Neural crest cell (in vitro differentiated cells): ENCODE results near the gene FTSJ1. TPM values are rescaled to one million over a fixed set of nuclear protein-coding genes. Genes with fewer than 3 reads are reported as not detected.
"Not testable (repeated sequence)": the region's sequence is repeated elsewhere in the genome, so short reads cannot be mapped to it uniquely, and the experiment has no call there.

Source experiments
- DNase-seq: peaks from one replicate; pipeline ENCODE4 v3.0.0; 2021; ENCODE audit warnings: low read depth, mixed read lengths, low spot score
- H3K27ac Mint-ChIP-seq: one replicate; pipeline ENCODE4 v1.8.0; 2021; ENCODE audit warnings: mild to moderate bottlenecking, mixed read lengths; ENCODE audit not compliant: unreplicated experiment
- H3K27me3 Mint-ChIP-seq: 2 replicates; pipeline ENCODE4 v1.8.0; 2021; ENCODE audit warnings: low read depth, mild to moderate bottlenecking, mixed read lengths
- H3K36me3 Mint-ChIP-seq: 2 replicates; pipeline ENCODE4 v1.8.0; 2021; ENCODE audit warnings: low read depth, mild to moderate bottlenecking, mixed read lengths
- H3K4me1 Mint-ChIP-seq: 2 replicates; pipeline ENCODE4 v1.8.0; 2021; ENCODE audit warnings: mixed read lengths
- H3K4me3 Mint-ChIP-seq: one replicate; pipeline ENCODE4 v1.8.0; 2021; ENCODE audit warnings: mild to moderate bottlenecking, mixed read lengths
- H3K9me3 Mint-ChIP-seq: 2 replicates; pipeline ENCODE4 v1.8.0; 2021; ENCODE audit warnings: mixed read lengths
- total RNA-seq: library from RNA; stranded (reverse); gene quantifications from 2 replicates; pipeline ENCODE4 v1.2.1, GENCODE V29; 2021
- TF ChIP-seq, protein P1 (sequence below): fragments of 200-600 bp; sonication (generic); conservative IDR thresholded peaks from 2 replicates; pipeline ENCODE4 v1.5.0; 2021; ENCODE audit warnings: antibody characterized with exemption, mild to moderate bottlenecking

Gene FTSJ1
- total RNA-seq, 1 donor from 2014 or later: 45.8 TPM

DNA sequence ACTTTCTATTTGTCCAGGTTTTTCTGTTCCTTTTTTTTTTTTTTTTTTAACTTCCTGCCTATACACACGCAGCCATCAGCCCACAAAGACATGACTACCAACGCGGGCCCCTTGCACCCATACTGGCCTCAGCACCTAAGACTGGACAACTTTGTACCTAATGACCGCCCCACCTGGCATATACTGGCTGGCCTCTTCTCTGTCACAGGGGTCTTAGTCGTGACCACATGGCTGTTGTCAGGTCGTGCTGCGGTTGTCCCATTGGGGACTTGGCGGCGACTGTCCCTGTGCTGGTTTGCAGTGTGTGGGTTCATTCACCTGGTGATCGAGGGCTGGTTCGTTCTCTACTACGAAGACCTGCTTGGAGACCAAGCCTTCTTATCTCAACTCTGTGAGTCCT, 47.7 kb downstream of the FTSJ1 start:
- DNase-seq: no peak
- TF ChIP-seq, protein P1, sequence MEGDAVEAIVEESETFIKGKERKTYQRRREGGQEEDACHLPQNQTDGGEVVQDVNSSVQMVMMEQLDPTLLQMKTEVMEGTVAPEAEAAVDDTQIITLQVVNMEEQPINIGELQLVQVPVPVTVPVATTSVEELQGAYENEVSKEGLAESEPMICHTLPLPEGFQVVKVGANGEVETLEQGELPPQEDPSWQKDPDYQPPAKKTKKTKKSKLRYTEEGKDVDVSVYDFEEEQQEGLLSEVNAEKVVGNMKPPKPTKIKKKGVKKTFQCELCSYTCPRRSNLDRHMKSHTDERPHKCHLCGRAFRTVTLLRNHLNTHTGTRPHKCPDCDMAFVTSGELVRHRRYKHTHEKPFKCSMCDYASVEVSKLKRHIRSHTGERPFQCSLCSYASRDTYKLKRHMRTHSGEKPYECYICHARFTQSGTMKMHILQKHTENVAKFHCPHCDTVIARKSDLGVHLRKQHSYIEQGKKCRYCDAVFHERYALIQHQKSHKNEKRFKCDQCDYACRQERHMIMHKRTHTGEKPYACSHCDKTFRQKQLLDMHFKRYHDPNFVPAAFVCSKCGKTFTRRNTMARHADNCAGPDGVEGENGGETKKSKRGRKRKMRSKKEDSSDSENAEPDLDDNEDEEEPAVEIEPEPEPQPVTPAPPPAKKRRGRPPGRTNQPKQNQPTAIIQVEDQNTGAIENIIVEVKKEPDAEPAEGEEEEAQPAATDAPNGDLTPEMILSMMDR: no peak
- Mint-ChIP-seq H3K27ac (no peak overlapping the region), H3K4me3 (peak overlapping the region; percentile 82), H3K4me1 (peaks cover 21% of the 10 kb centered on the region), H3K27me3 (no peaks in the 10 kb centered on the region), H3K9me3 (peaks cover 3% of the 10 kb centered on the region), H3K36me3 (peaks cover 22% of the 10 kb centered on the region)

DNA sequence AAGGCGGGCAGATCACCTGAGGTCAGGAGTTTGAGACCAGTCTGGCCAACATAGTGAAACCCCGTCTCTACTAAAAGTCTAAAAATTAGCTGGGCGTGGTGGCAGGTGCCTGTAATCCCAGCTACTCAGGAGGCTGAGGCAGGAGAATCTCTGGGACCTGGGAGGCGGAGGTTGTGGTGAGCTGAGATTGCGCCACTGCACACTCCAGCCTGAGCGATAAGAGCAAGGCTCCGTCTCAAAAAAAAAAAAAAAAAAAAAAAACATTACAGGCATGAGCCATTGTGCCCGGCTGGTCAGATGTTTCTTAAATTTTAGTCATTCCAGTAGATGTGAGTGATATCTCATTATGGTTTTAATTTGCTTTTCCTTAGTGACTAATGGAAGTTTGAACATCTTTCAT, 49.9 kb downstream of the FTSJ1 start:
- Mint-ChIP-seq H3K4me1 (peaks cover 18% of the 10 kb centered on the region), H3K36me3 (peaks cover 21% of the 10 kb centered on the region), H3K4me3 (peak overlapping the region; percentile 31)
- not testable (repeated sequence) for H3K27me3 Mint-ChIP-seq, H3K9me3 Mint-ChIP-seq, DNase-seq, H3K27ac Mint-ChIP-seq

DNA sequence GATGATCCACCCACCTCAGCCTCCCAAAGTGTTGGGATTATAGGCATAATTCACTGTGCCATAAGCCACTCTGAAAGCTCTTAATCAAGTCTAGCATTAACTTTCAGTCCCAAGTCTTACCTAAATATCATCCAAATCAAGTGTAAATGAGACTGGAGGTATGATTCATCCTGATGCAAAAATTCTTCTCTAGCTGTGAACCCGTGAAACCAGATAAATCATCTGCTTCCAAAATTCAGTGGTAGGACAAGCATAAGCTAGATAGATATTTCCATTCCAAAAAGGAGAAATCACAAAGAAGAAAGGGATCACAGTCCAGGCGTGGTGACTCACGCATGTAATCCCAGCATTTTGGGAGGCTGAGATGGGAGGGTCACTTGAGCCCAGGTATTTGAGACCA, 54.7 kb downstream of the FTSJ1 start:
- Mint-ChIP-seq H3K27me3 (no peaks in the 10 kb centered on the region), H3K36me3 (peaks cover 21% of the 10 kb centered on the region)

GRCh38 chrX:48531358-48531959, 55.5 kb downstream of the FTSJ1 start:
- Mint-ChIP-seq H3K36me3 (peaks cover 18% of the 10 kb centered on the region), H3K27ac (peak overlapping the region; percentile 28), H3K9me3 (peaks cover 9% of the 10 kb centered on the region), H3K4me1 (peaks cover 3% of the 10 kb centered on the region), H3K27me3 (no peaks in the 10 kb centered on the region), H3K4me3 (no peak overlapping the region)
- TF ChIP-seq, protein P1: no peak
- no peak for DNase-seq

More for the DNA sequence above, 54.7 kb downstream of the FTSJ1 start:
- Mint-ChIP-seq H3K4me3 (no peak overlapping the region), H3K27ac (no peak overlapping the region), H3K4me1 (peaks cover 5% of the 10 kb centered on the region), H3K9me3 (peaks cover 9% of the 10 kb centered on the region)
- DNase-seq: no peak
- TF ChIP-seq, protein P1: no peak

- H3K9me3 Mint-ChIP-seq: peaks cover 9% of the 10 kb centered on the region
- DNase-seq: no peak
- H3K27me3 Mint-ChIP-seq: no peaks in the 10 kb centered on the region
- TF ChIP-seq, protein P1: no peak
- no peak overlapping the region for H3K27ac Mint-ChIP-seq
- H3K4me1 Mint-ChIP-seq: no peaks in the 10 kb centered on the region
- no peak overlapping the region for H3K4me3 Mint-ChIP-seq
- peaks cover 15% of the 10 kb centered on the region for H3K36me3 Mint-ChIP-seq
Observed at GRCh38 chrX:48532161-48532560, 56.2 kb downstream of the FTSJ1 start.

GRCh38 chrX:48533165-48533564, 57.2 kb downstream of the FTSJ1 start:
- H3K9me3 Mint-ChIP-seq: peaks cover 9% of the 10 kb centered on the region
- H3K4me3 Mint-ChIP-seq: no peak overlapping the region
- TF ChIP-seq, protein P1: no peak
- H3K4me1 Mint-ChIP-seq: no peaks in the 10 kb centered on the region
- no peak for DNase-seq
- no peaks in the 10 kb centered on the region for H3K27me3 Mint-ChIP-seq
- H3K27ac Mint-ChIP-seq: no peak overlapping the region
- peaks cover 14% of the 10 kb centered on the region for H3K36me3 Mint-ChIP-seq

Other genes with a start within 250 kb of the FTSJ1 start
- gene SSX1, start 220.8 kb upstream of the FTSJ1 start, total RNA-seq: not detected in 2 replicates
- gene SSX3, start 119.5 kb upstream of the FTSJ1 start, total RNA-seq: not detected in 2 replicates
- not detected in 2 replicates for gene SSX4, start 92.7 kb upstream of the FTSJ1 start, total RNA-seq
- gene SSX4B, start 64.2 kb upstream of the FTSJ1 start, total RNA-seq: not detected in 2 replicates
- gene SLC38A5, start 5.9 kb upstream of the FTSJ1 start, total RNA-seq: 6.5 and 8.8 TPM in 2 replicates
- gene PORCN, start 32.8 kb downstream of the FTSJ1 start, total RNA-seq: 13.0 and 14.2 TPM in 2 replicates
- gene EBP, start 45.6 kb downstream of the FTSJ1 start, total RNA-seq: 155 and 168 TPM in 2 replicates
- 9.1 and 12.0 TPM in 2 replicates for gene TBC1D25, start 63.5 kb downstream of the FTSJ1 start, total RNA-seq
- 248 and 261 TPM in 2 replicates for gene RBM3, start 98.3 kb downstream of the FTSJ1 start, total RNA-seq
- gene WDR13, start 121.3 kb downstream of the FTSJ1 start, total RNA-seq: 68.8 and 75.3 TPM in 2 replicates
- gene WAS, start 207.6 kb downstream of the FTSJ1 start, total RNA-seq: 0.64 and 0.70 TPM in 2 replicates
- 20.4 and 20.8 TPM in 2 replicates for gene SUV39H1, start 220.5 kb downstream of the FTSJ1 start, total RNA-seq